ENCODE results near the gene WDR83.
"Not testable (repeated sequence)": the region's sequence is repeated elsewhere in the genome, so short reads cannot be mapped to it uniquely, and the experiment has no call there.

The WDR83 gene

DNA sequence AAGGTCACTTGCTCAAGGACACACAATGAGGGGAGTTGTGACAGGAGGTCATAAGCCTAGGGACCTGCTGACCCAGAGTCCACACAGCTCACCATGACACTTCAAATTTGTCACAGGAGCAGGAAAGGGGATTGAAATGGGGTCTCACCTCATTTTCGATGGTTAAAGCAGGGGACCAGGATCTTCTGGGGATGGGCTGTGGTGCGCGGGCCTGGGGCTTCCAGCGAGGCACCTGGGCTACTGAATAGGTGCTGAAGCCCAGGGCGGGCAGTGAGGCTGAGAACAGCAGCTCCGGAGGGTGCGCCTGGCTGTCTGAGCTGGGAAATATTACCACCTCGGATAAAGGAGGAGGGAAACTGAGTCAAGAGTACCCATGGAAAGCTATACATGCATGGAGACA lies 11.1 kb upstream of the WDR83 start:
- DNase-seq (ENCODE audit: low spot score), result no peak

- peak; percentile 35 for DNase-seq (ENCODE audit: low spot score)
Observed at GRCh38 chr19:12656899-12657571, 9.6 kb upstream of the WDR83 start.

GRCh38 chr19:12657966-12658365 lies 8.6 kb upstream of the WDR83 start:
- DNase-seq (ENCODE audit: low spot score), result no peak

DNA sequence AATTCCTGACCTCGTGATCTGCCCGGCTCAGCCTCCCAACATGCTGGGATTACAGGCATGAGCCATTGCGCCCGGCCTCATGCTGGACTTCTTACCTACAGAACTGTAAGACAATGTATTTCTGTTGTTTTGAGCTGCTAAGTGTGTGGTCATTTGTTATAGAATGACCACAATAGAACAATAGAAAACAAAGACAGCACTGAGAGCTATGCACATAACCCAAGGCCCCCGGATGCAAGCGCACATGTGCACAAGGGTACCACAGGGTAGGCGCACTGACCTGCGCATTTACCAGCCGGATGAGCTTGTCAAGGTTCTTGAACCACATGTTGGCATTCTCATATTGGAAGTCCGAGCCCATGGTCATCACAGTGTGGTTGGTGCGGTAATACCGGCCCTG lies 5.6 kb upstream of the WDR83 start:
- DNase-seq (ENCODE audit: low spot score), result no peak

DNA sequence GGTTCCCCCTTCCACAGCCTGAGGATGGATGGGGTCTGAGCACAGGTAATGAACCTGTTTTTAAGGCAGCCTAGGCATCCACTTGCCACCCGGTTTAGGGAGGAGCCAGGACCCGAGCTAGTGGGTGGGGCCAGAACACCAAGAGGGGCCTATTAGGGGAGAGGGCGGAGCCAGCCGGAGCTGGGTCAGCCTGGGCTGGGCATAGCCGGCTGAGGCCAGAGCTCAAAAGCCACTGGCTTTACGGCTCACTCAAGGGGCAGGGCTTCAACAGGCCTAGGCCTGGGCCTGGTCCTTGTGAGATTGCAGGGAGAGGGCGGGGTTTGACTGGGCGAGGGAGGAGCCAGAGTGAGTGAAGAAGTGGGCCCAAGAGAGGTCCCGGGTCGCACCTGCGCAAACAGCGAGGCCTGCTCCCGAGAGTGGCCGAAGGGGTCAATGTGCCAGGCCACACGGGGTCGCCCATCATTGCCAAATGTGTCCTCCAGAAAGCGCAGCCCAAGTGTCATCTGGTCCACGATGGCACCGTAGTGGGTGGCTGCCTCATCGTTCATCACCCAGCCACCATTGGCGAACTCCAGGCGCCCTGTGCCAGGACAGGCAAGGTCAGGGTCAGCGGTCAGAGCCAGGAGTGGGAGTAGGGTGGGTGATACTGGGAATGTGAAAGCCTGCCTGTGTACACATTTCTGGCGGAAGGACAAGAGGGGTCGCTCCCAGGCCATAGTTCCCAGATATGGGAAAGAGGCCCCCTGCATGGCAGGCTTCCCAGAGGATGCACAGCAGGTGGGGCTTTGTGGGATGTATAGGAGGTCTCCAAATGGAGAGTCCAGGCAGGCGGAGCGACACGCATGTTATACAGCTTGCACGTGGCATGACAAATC lies 2.0 kb upstream of the WDR83 start:
- peak; percentile 46 for DNase-seq (ENCODE audit: low spot score)

GRCh38 chr19:12665281-12665573 lies 1.4 kb upstream of the WDR83 start:
- no peak for DNase-seq (ENCODE audit: low spot score)

DNA sequence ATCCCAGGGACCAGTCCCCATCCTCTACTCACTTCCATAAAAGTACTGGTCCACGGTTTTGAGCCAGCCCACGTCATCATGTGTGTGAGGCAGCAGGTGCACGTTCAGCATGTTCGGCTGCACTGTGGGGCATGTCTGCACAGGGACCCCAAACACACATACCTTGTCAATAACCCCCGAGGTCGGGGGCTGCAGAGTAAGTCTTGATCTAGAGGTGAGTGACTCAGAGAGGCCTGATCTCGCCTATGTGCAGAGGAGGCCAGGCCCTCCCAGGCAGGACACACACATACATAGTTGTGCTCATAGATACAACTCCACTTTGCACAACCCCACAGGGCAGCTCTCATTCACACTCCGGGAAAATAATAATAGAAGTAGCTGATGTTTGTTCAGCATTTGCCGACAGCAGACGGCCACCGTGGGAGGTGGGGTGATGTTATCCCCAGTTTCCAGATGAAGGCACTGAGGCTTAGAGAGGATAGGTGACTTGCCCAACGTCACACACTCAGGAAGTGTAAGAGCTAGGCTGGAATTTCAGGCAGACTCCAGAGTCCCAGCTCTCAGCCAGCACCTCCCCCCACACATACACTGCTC lies 839 bp upstream of the WDR83 start:
- no peak for DNase-seq (ENCODE audit: low spot score)

GRCh38 chr19:12667731-12668302 lies 1.2 kb downstream of the WDR83 start:
- DNase-seq (ENCODE audit: low spot score), result no peak

GRCh38 chr19:12668346-12668745 lies 1.7 kb downstream of the WDR83 start:
- no peak for DNase-seq (ENCODE audit: low spot score)

GRCh38 chr19:12668932-12669269 lies 2.3 kb downstream of the WDR83 start:
- DNase-seq (ENCODE audit: low spot score), result peak; percentile 78

- DNase-seq (ENCODE audit: low spot score), result peak; percentile 86
Observed at GRCh38 chr19:12669270-12670158, 2.9 kb downstream of the WDR83 start.

DNA sequence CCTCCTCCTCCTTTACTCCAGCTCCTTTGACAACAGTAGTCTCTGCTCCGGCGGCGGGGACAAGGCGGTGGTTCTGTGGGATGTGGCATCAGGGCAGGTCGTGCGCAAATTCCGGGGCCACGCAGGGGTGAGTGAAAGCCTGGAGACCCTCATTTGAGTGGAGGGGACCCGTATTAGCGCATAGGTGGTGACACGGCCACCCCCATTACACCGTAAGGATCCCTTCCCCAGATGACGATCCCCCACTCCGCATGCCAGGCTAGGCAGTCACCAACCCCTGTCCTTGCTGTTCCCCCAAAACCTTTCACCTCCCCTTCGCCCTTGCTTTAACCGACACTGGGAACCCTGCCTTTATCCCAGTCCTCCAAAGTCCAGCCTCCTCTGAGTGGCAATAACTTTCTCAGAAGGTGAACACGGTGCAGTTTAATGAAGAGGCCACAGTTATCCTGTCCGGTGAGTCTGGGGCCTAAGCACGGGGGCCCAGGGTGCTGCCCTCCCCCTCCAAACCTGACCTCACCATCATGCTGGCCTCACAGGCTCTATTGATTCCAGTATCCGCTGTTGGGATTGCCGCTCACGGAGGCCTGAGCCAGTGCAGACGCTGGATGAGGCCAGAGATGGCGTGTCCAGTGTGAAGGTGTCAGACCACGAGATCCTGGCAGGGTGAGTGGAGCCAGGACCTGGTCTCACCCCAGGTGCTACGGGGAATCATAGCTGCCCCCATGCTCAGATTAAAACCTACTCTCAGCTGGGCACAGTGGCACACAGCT lies 3.7 kb downstream of the WDR83 start:
- no peak for DNase-seq (ENCODE audit: low spot score)

DNA sequence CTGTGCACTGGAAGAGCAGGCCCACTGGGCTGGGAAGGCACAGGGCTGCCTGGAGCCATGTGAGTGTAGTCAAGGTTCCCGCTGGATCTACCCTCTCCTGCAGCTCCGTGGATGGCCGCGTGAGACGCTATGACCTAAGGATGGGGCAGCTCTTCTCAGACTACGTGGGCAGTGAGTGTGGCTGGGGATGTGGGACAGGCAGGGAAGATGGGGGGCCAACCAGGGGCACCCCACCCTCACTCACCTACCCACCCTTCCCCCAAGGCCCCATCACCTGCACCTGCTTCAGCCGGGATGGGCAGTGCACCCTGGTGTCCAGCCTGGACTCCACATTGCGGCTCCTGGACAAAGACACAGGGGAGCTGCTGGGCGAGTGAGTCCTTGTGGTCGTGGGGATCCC lies 6.1 kb downstream of the WDR83 start:
- DNase-seq (ENCODE audit: low spot score), result no peak

DNA sequence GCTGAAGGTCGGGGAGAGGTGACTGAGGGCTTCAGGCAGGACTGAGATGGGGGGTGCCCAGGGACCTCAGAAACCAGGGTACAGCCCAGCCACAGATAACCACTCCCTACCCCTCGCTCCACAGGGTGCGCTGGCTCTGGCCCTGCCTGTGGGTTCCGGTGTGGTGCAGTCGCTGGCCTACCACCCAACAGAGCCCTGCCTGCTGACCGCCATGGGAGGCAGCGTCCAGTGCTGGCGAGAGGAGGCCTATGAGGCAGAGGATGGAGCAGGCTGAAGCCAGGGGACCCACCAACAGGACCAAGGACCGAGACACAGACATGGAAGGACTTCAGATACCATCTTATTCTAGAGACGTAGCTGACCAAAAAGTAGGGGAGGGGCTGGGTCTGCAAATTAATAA lies 8.8 kb downstream of the WDR83 start:
- DNase-seq (ENCODE audit: low spot score), result no peak

- DNase-seq (ENCODE audit: low spot score), result no peak
Observed at GRCh38 chr19:12675940-12676339, 9.3 kb downstream of the WDR83 start.

GRCh38 chr19:12676384-12676792 lies 9.8 kb downstream of the WDR83 start:
- DNase-seq (ENCODE audit: low spot score), result peak; percentile 88

DNA sequence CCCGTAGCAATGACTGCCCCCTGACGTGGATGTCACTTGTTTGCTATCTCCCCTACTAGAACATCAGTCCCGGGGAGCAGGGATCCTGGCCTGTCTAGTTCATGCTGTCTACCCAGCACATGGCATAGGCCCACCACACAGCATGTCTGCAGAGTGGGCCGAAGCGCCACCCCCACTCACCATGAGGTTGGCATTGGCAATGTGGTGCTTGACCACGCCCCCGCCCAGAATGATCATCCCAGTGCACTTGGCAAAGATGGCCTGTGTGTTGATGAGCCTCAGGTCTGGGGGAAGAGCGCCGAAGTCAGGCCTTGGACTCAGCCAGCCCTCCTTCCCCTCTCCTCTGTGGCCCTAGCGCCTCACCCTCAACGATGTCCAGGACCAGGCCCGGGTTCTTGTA lies 10.3 kb downstream of the WDR83 start:
- DNase-seq (ENCODE audit: low spot score), result no peak

- not testable (repeated sequence) for DNase-seq (ENCODE audit: low spot score)
Observed at GRCh38 chr19:12678039-12678438, 11.4 kb downstream of the WDR83 start.

- no peak for DNase-seq (ENCODE audit: low spot score)
Observed at GRCh38 chr19:12680034-12680433, 13.4 kb downstream of the WDR83 start.

DNA sequence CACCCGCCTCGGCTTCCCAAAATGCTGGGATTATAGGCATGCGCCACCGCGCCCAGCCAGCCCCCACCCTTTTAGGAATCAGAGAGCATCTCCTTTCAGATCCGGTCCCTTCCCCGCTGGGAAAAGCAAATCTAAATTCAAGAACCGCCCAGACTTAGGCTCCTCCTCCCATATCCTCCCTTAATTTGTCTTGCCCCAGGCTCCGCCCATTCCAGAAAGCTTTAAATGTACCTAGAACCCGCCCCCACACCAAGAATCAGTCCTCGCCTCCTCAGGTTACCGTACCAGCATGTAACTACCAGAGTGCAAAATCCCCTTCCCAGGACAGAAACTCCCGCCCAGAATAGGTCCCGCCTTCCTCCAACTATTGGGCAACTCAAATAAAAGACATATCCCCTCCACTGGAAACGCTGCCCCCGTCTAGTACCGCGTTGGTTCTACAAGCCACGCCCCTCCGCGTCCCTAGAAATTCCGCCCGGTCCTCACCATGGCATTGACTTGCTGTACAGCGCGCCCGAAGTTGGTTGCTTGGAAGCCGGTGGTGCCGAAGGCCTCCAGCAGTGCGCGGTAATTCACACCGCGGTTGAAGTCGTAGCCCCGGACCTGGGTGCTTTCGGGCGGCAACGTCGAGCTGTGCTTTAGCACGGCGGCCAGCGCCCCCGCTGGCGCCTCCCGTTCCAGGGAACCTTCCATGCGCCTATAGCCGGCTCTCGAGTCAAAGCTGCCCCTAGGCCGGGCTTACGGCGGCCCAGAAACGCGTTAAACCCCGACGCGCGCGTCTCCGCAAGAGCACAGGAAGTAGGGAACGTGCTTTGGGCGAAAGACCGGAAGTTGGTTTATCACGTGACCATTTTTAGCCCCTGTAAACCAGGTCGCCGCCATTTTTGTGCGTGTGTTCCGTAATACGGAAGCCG lies 14.7 kb downstream of the WDR83 start, which contains the start of gene DHPS:
Gene DHPS (minus strand): TSS at position 807 of the 914 bp plus-strand sequence. CDS start 114 bp downstream, at position 693.
- peak; percentile 96 for DNase-seq (ENCODE audit: low spot score)

All from AG20443 (cell line).